Osteoblast (primary cell): ENCODE data around the gene MAP1LC3C. TPM values are rescaled to one million over a fixed set of nuclear protein-coding genes. Genes with fewer than 3 reads are reported as not detected.

Source experiments
- total RNA-seq: library from RNA; depleted of rRNA; stranded (reverse); fragments of >200 nt; gene quantifications from 2 replicates; pipeline ENCODE4 v1.2.3, GENCODE V29; 2012

The MAP1LC3C gene
- total RNA-seq, 1 donor = under 0.01 TPM

Other genes starting within 250 kb of the MAP1LC3C start
- 1.8 and 6.2 TPM in 2 replicates for gene EXO1, start 150.9 kb downstream of the MAP1LC3C start, total RNA-seq
- not detected in 2 replicates for gene BECN2, start 41.3 kb downstream of the MAP1LC3C start, total RNA-seq